Fibroblast of skin of left biceps (primary cell): ENCODE results near the gene SULT1A2.
"Not testable (repeated sequence)": the region's sequence is repeated elsewhere in the genome, so short reads cannot be mapped to it uniquely, and the experiment has no call there.

ENCODE experiments used
- DNase-seq, 2 experiments: peaks; one replicate each; pipeline ENCODE4 v3.0.0-alpha.2; 2013; ENCODE audit warnings: low read depth in 2 of 2

Gene SULT1A2

DNA sequence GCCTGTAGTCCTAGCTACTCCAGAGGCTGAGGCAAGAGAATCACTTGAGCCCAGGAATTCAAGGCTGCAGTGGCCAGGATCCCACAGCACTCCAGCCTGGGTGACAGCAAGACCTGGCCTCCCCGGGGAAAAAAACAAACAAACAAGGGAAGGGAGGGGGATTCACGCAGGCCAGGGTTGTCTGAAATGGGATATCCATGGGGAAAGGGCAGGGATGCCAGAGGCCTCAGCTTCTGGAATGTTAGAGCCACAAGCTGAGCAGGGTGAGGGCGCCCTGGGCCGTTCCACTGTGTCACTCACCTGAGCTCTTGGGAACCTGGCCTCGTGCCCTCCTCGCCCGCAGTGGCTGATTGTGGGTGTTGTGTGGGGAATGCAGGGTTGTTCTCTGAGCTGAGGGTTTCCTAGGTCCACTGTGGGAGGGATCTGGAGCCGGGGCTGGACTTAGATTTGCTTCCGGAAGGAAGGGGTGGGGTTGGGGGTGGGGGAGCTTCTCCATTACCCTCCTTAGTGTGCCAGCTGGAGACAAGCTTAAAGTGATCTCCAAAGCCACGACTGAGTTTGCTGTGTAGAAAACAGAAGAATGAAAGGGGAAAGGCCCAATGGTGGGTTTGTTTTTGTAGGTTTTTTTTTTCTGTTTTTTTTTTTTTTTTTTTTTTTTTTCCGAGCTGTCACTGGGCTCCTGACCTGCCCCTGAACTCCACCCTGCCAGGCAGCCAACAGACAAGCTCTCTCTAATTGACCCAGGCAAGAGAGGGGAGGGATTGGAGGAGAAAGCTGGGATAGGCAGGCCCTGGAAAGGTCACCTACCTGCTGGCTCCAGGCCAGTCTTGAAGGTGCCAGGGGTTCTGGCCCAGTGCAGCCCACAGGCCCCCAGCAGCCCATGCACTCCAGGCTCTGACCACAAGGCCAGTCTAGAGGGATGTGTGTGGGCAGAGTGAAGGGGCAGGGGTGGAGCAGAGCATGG is 13.1 kb upstream of the SULT1A2 start, which contains the start of gene SULT1A1:
TSS of gene SULT1A1 (minus strand) at position 414 of the 964 bp plus-strand sequence. CDS start 1,189 bp downstream, outside the sequence.
- DNase-seq: no peak

DNA sequence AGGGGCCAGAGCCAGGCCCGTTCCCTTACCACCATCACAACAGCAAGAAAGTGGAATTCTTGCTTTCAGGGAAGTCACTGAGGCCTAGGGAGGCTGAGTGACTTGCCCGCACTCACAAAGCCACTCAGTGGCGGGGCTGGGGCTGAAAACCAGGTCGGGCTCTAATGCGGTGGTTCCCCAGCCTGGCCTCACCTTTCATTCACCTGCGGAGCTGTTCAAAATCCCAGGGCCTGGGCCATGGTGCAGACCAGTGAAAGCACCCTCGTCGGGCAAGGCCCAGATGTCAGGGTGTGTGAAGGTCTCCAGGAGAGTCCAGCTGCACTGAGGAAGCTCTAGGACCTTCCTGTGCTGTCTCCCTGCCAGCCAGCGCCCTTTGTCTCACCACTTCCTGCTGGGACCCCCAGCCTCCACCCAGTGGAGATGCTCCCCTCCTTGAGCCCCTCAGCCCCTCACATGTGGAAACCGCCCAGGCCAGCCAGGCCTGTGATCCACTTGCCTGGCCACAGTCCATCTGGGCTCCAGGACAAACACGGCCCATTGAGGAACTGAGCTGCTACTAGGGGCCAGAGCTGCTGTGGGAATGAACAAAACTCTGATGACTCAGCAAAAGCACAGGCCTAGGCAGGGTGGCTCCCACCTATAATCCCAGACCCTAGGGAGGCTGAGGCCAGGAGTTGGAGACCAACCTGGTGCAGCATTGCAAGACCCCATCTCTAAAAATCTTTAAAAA is 12.2 kb upstream of the SULT1A2 start:
- DNase-seq: not testable (repeated sequence)

DNA sequence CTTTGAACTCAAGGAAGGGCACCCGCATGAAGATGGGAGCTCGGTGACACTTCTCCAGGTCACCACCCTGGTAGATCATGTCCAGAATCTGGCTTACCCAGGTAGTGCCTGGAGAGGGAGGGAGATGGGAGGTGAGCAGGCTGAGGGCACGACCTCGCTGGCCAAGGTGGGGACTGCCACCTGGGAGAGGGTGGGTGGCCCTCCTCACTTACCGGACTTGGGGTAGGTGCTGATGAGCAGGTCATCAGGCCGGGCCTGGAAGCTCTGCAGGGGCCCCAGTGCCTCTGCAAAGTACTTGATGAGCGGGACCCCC is 11.6 kb upstream of the SULT1A2 start:
- not testable (repeated sequence) for DNase-seq

DNA sequence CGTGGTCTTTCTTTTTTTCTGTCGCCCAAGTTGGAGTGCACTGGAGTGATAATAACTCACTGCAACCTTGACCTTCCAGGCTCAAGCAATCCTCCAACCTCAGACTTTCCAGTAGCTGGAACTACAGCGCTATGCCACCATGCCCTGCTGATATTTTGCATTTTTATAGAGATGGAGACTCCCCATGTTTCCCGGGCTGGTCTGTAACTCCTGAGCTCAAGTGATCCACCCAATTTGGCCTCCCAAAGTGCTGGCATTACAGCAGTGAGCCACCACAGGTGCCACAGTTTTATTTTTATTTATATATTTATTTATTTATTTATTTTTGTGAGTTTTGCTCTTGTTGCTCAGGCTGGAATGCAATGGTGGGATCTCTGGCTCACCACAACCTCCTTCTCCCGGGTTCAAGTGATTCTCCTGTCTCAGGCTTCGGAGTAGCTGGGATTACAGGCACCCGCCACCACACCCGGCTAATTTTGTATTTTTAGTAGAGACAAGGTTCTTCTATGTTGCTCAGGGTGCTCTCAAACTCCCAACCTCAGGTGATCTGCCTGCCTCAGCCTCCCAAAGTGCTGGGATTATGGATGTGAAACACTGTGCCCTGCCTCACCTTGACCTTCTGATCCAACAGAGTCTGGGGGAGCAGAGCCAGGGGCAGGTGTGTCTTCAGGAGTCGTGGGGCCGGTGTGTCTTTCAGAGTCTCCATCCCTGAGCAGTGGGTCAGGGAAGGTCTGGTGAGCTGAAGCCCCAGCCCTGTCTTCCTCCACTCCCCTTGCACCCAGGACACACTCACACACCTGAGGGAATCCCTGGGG is 11.0 kb upstream of the SULT1A2 start:
- not testable (repeated sequence) for DNase-seq

DNA sequence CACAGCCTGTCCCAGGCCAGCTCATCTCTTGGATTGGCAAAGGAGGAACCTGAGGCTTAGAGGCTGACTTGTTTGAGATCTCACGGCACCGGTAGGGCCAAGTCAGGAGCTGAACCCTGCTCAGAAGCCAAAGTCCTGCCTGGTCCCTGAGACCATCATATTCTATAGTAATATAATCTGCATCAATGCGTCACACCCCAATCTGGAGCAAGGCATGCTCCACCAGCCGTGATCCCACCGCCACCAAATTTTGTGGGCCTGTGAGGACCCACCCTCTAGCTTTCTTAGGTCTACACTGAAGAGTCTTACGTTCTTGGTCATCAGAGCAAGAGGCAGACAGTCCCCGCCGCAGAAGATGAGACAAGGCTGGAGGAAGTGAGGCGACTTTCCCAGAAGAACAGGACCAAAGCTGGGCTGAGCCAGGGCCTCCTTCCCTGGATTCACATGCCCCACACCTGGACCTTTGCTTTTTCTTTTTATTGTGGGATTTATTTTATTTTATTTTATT is 10.3 kb upstream of the SULT1A2 start:
- no peak for DNase-seq

DNA sequence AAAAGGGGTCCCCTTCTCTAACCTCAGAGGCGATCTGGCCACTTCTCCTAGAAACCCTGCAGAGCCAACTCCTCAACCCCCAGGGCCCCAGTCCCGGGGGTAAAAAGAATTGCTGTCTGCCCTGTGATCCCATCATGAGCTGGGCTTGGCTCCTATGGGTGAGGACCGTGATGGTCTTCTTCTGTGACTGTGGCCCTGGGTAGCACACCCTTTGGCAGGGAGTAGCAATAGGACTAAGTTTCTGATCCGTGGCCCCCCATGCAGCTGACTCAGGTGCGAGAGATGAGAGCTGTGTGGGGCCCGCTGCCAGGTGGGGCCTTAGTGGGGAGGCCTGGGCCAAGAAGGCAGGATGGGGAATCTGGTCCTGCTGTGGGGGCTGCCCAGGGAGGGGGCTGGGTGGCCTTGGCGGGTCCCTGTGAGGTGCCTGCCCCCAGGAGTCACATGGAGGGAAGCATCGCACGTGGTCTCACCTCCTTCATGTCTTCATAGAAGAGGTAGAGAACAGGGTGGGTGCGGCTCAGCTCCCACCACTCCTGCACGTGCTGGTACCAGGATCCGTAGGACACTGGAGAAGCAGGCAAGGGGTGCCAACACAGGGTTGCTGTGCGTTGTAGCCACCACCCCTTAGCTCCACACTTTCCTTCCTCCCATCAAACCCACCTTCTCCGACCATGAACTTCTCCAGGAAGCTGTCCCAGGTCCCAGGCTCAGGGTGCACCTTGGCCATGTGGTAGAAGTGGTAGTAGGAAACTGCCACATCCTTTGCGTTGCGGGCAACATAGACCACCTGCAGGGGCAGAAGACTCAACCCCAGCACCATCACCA is 9.7 kb upstream of the SULT1A2 start:
- no peak for DNase-seq

DNA sequence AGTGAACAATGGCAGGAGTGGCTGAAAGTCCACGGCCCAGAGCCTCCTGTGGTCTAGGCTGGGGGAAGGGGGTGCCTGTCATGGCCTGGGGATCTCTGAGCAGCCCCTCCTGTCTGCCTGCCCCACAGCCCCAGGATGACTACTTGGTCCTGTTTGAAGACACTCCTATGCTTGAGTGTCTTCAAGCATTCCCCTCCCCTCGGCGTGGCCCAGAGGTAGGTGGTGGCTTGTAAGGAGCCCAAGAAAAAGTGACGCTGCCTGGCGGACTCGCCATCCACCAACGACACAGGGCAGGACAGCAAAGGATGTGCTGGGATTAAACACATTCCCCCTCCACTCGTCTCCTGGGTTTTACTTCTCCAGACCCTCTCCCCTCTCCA is 7.3 kb upstream of the SULT1A2 start:
- no peak for DNase-seq

DNA sequence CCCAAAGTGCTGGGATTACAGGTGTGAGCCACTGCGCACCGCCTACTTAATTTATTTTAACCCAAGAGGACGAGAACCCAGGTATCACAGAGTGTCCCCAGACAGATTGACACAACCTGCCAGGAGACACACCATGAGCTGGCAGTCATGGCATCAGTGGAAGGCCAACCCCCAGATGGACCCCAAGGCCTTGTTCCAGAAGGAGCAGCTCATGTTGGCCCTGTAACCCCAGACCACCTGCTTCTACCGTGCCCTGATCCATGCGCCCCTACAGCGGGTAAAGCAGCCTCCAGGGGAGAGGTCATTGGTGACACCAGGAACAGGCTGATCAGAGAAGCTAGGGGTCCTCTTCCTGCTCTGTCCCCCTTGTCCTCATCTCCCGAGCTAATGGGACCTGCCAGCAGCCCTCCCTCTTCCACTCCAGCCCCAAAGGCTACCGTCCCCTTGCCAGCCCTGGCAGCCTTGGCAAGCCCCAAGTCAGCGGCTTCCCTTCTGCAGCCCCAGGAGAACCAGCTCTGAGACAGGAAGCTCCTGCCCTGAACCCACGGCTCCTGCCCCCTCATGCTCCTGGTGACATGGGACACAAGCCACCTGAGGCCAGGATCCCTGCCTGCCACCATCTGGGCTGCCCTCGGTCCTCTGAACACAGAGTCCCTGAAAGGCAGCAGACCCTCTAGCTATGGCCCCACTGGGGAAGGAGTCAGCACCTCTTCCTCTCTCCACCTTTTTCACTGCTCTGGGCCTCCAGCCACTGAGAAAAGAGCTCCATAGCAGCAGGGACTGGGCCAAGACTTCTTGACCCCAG is 6.7 kb upstream of the SULT1A2 start:
- no peak for DNase-seq

DNA sequence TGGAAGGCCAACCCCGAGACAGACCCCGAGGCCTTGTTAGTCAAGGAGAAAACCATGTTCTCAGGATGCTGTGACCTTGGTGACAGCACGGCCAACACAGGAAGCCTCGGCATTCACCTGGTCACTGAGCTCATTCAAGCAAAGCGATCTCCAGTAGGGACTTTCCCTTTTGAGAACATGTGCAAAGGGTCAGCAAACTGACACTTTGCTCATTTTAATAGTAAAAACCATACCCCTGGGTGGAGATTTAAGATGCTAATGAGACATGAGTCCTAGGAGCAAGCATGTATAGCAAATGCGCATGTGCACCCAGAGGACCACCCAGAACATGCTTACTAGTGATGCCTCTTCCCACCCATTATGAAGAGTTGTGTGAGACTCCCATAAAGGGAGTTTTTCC is 5.7 kb upstream of the SULT1A2 start:
- DNase-seq: no peak

DNA sequence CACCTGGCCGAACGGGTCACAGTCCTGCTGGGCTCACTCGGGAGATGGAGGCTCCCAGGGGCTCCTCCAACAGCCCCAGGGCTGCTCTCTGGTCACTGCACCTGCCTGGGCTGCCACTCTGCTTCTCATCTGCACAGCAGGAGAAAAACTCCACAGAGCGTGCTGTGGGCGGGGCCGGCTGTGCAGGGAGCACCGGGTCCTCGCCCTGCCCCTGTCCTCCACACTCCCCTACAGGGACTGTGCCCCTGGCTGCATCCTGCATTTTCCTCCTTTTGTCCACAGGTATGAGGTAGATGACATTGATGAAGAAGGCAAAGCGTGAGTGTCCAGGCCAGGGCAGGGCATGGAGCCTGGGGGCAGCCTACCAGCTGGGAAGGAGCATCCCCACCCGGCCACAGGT is 5.2 kb upstream of the SULT1A2 start:
- DNase-seq: not testable (repeated sequence)

DNA sequence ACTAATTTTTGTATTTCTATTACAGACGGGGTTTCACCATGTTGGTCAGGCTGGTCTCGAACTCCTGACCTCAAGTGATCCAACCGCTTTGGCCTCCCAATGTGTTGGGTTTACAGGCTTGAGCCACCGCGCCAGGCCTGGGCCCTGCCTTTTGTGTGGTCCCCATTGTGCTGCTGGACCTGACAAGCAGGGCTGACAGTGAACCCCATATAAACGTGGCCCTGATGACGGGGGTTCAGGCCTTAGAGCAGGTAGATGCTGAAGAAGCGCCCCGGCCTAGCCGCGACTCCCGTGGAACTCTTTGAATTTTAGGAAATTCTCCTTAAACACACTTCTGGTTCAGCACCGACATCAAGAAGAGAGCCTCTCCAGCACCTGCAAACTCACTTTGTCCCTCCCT is 4.7 kb upstream of the SULT1A2 start:
- not testable (repeated sequence) for DNase-seq

DNA sequence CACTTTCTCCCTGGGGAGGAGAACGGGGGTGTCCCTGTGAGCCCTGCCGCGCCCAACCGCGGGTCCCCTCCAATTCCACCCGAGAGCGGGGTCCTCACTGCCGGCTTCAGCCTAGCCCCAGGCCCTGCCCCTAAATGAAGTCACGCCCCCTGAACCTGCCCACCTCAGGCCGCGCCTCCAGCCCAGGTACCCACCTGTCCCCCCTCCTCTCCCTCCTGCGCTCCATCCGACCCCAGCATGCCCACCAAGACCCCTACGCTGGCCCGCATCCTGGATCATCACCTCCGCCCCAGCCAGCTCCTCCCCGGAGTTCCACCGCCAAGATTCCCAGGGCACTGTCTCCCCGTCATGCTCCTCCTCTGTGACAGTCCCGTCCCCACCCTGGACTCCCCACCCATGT is 4.1 kb upstream of the SULT1A2 start:
- not testable (repeated sequence) for DNase-seq

DNA sequence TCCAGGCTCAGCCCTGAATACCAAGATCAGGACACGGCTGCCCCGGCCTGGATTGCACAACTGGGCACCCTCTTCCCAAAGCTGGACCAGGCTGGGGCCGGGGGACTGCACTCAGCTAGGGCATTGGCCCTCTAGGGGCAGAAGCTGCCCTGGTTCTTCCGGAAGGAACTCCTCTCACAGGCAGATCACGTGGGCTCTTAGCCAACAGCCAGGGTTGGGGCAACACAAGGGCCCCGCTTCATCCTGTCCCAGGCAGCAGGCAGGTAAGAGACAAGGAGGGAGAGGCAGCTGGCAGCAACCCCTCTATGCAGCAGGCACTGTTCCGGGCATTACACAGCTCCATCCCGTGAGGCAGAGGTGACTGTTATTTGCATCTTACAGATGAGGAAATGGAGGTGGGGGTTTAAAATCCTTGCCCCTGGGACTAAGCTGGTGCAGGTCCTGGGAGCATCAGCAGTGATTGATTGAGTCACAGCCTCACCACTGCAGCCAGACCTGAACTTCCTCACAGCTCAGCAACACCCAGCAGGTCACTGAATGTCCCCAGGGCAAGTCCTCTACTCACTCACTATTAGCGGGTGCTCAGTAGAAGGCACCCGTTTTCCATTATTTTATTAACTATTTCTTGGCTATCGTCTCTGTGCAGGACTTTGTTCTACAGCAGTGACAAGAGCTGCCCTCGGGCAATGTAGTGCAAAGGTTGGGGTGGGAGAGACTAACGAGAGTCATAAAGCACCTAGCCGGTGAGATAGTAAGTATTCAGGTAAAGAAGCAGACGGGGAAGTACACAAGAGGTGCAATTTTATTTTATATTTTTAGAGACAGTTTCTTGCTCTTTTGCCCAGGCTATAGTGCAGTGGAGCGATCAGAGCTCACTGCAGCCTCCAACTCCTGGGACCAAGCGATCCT is 2.8 kb upstream of the SULT1A2 start:
- not testable (repeated sequence) for DNase-seq

DNA sequence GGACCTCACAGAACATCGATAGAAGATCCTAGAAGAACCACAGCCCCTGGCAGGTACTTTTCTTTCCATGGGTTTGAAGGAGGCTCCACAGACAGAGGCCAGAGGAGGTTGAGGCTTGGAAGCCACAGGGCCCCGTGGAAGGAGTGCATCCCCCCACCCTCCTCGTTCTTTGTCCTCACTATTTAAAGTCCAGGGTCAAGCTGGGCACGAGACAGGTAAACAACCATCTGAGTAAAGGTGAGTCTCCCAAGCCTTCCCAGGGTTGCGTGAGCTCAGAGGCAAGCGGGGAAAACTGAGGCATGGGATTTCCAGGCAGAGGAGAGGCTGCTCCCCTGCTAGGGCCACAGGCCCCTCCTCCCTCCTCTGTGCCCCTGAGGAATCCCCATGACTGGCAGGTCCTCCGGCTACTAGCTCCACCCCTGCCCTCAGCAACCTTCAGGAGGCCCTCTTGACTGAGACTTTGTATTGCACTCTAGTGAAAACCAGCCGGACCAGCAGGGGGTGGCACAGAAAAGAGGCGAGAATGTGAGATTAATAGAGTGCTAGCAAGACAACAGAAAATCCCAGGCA is 927 bp upstream of the SULT1A2 start:
- no peak for DNase-seq

DNA sequence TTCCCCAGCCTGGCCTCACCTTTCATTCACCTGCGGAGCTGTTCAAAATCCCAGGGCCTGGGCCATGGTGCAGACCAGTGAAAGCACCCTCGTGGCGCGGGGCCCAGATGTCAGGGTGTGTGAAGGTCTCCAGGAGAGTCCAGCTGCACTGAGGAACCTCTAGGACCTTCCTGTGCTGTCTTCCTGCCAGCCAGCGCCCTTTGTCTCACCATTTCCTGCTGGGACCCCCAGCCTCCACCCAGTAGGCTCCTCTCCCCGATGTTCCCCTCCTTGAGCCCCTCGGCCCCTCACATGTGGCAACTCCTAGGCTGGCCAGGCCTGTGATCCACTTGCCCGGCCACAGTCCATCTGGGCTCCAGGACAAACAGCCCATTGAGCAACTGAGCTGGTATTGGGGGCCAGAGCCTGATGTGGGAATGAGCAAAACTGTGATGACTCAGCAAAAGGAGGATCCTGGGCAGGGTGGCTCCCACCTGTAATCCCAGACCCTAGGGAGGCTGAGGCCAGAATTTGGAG is 677 bp downstream of the SULT1A2 start:
- no peak for DNase-seq

DNA sequence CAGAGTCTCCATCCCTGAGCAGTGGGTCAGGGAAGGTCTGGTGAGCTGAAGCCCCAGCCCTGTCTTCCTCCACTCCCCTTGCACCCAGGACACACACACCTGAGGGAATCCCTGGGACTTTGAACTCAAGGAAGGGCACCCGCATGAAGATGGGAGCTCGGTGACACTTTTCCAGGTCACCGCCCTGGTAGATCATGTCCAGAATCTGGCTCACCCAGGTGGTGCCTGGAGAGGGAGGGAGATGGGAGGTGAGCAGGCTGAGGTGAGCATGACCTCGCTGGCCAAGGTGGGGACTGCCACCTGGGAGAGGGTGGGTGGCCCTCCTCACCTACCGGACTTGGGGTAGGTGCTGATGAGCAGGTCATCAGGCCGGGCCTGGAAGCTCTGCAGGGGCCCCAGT is 1.4 kb downstream of the SULT1A2 start:
- not testable (repeated sequence) for DNase-seq

DNA sequence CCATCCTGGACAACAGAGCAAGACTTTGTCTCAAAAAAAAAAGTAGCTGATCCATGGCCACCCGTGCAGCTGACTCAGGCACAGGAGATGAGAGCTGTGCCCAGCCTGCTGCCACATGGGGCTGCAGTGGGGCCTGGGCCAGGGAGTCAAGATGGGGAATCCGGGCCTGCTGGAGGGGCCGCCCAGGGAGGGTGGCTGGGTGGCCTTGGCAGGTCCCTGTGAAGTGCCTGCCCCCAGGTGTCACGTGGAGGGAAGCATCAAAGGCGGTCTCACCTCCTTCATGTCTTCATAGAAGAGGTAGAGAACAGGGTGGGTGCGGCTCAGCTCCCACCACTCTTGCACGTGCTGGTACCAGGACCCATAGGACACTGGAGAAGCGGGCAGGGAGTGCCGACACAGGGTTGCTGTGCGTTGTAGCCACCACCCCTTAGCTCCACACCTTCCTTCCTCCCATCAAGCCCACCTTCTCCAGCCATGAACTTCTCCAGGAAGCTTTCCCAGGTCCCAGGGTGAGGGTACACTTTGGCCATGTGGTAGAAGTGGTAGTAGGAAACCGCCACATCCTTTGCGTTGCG is 3.8 kb downstream of the SULT1A2 start:
- DNase-seq: no peak

DNA sequence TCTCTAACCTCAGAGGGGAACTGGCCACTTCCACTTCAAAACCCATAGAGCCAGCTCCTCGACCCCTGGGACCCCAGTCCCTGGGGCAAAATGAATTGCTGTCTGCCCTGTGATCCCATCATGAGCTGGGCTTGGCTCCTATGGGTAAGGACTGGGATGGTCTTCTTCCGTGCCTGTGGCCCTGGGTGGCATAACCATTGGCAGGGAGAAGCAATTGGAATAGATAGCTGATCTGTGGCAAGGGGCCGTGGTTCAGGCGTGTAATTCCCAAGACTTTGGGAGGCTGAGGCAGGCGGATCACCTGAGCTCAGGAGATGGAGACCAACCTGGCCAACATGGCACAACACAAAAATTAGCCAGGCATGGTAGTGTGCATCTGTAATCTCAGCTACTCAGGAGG is 4.3 kb downstream of the SULT1A2 start:
- DNase-seq: no peak
